Tibial artery (tissue), 4 donors: Measurements from ENCODE around the gene DPP10.
"Not testable (repeated sequence)": the region's sequence is repeated elsewhere in the genome, so short reads cannot be mapped to it uniquely, and the experiment has no call there.

Experiments
- DNase-seq, 2 donors: peaks; one replicate each; pipeline ENCODE4 v3.0.0-alpha.2; 2019
- H3K27ac ChIP-seq, 2 donors: fragments of 200-600 bp; sonication (generic) in 1 of 2; 1 replicate in 1 of 2; 2 replicates in 1 of 2; pipeline ENCODE4 v1.5.1; 2018 to 2019; ENCODE audit warnings: mild to moderate bottlenecking in 1 of 2
- H3K27me3 ChIP-seq, 2 donors: fragments of 200-600 bp; sonication (generic) in 1 of 2; one replicate each; pipeline versions ENCODE4 v1.5.1 to v1.6.0; 2016 to 2019
- H3K36me3 ChIP-seq, 3 donors: fragments of 200-600 bp; sonication (generic) in 2 of 3; one replicate each; pipeline ENCODE4 v1.5.1; 2016 to 2019; ENCODE audit warnings: mild to moderate bottlenecking in 2 of 3
- H3K4me1 ChIP-seq, 4 donors: fragments of 200-600 bp; sonication (generic) in 2 of 4; 1 replicate in 3 of 4; 2 replicates in 1 of 4; pipeline ENCODE4 v1.5.1; 2016 to 2019
- H3K4me3 ChIP-seq, 2 donors: fragments of 200-600 bp; sonication (generic) in 1 of 2; 1 replicate in 1 of 2; 2 replicates in 1 of 2; pipeline ENCODE4 v1.5.1; 2018 to 2019; ENCODE audit warnings: mild to moderate bottlenecking in 2 of 2
- H3K9me3 ChIP-seq, 3 donors: fragments of 200-600 bp; sonication (generic) in 1 of 3; one replicate each; pipeline ENCODE4 v1.5.1; 2016 to 2019
- CTCF ChIP-seq, 2 experiments: fragments of 200-600 bp in 1 of 2; fragments of 450-650 bp in 1 of 2; IDR thresholded peaks; one replicate each; pipeline ENCODE4 v1.5.1; 2017 to 2019; ENCODE audit warnings: antibody characterized with exemption in 2 of 2, mild to moderate bottlenecking in 1 of 2, moderate library complexity in 1 of 2
- intact Hi-C: fragments of 100-400 bp; cut with DNase I; formaldehyde crosslinking; loops from one replicate; pipeline ENCODE4 v1.15.0; 2023; ENCODE audit warnings: low total_unique reads

DPP10 gene

GRCh38 chr2:115083711-115084110, 641.3 kb downstream of the DPP10 start:
- intact Hi-C loops: no loop called here
- DNase-seq: no peak
- Histone ChIP-seq H3K27me3 (no peaks in the 10 kb centered on the region), H3K36me3 (no peaks in the 10 kb centered on the region), H3K4me3 (no peak overlapping the region), H3K4me1 (no peaks in the 10 kb centered on the region), H3K27ac (no peak overlapping the region), H3K9me3 (no peaks in the 10 kb centered on the region)
- no peak for TF ChIP-seq CTCF (IDR thresholded peaks at IDR 0.05)

- intact Hi-C loops: no loop called here
- H3K36me3 ChIP-seq: no peaks in the 10 kb centered on the region
- no peak overlapping the region for H3K4me3 ChIP-seq
- no peak for TF ChIP-seq CTCF (IDR thresholded peaks at IDR 0.05)
- H3K4me1 ChIP-seq: no peaks in the 10 kb centered on the region
- DNase-seq: no peak
- H3K27ac ChIP-seq: no peak overlapping the region
- H3K27me3 ChIP-seq: no peaks in the 10 kb centered on the region
- no peaks in the 10 kb centered on the region for H3K9me3 ChIP-seq
These were observed 642.0 kb downstream of the DPP10 start for GRCh38 chr2:115084446-115084845.

- intact Hi-C loops, H3K4me1 ChIP-seq, H3K9me3 ChIP-seq, H3K4me3 ChIP-seq, H3K27ac ChIP-seq, DNase-seq, H3K36me3 ChIP-seq, H3K27me3 ChIP-seq: not testable (repeated sequence)
These were observed 643.7 kb downstream of the DPP10 start for GRCh38 chr2:115086051-115086620.

GRCh38 chr2:115094441-115094840, 652.0 kb downstream of the DPP10 start:
- no peak for TF ChIP-seq CTCF (IDR thresholded peaks at IDR 0.05)
- no peaks in the 10 kb centered on the region for H3K36me3 ChIP-seq
- H3K4me1 ChIP-seq: no peaks in the 10 kb centered on the region
- H3K4me3 ChIP-seq: no peak overlapping the region
- no peak for DNase-seq
- no peak overlapping the region for H3K27ac ChIP-seq
- no peaks in the 10 kb centered on the region for H3K27me3 ChIP-seq
- intact Hi-C loops: no loop called here
- H3K9me3 ChIP-seq: no peaks in the 10 kb centered on the region

GRCh38 chr2:115105966-115106365, 663.5 kb downstream of the DPP10 start:
- Histone ChIP-seq H3K36me3 (no peaks in the 10 kb centered on the region), H3K4me3 (no peak overlapping the region), H3K4me1 (no peaks in the 10 kb centered on the region), H3K9me3 (no peaks in the 10 kb centered on the region), H3K27ac (no peak overlapping the region), H3K27me3 (no peaks in the 10 kb centered on the region)
- TF ChIP-seq CTCF (IDR thresholded peaks at IDR 0.05): no peak
- intact Hi-C loops: no loop called here
- no peak for DNase-seq

- DNase-seq: no peak
- Histone ChIP-seq H3K27me3 (no peaks in the 10 kb centered on the region), H3K36me3 (no peaks in the 10 kb centered on the region), H3K9me3 (no peaks in the 10 kb centered on the region), H3K4me3 (no peak overlapping the region), H3K27ac (no peak overlapping the region), H3K4me1 (no peaks in the 10 kb centered on the region)
- intact Hi-C loops: no loop called here
- no peak for TF ChIP-seq CTCF (IDR thresholded peaks at IDR 0.05)
These were observed 672.7 kb downstream of the DPP10 start for GRCh38 chr2:115115135-115115534.
